WTC11 (cell line): Measurements from ENCODE around the gene CHN1. TPM values are rescaled to one million over a fixed set of nuclear protein-coding genes. Genes with fewer than 3 reads are reported as not detected.
A peak's percentile ranks its signal among the peaks of the same experiment; 100 is the strongest.

Experiments used
- ATAC-seq: fragments of 200-7000 bp; cut with Tn5 transposase; 2 replicates; pipeline ENCODE4 v1.10.0; 2021; ENCODE audit warnings: mild to moderate bottlenecking, moderate library complexity
- CTCF ChIA-PET: fragments of 300-600 bp; sonication (Branson Sonifier 250); formaldehyde crosslinking; loops from one replicate; lab custom pipeline; 2021; ENCODE audit warnings: antibody characterized with exemption; lab: Charles Lee
- POLR2A ChIA-PET: fragments of 350-600 bp; sonication (Branson Sonifier 250); formaldehyde crosslinking; loops from one replicate; lab custom pipeline; 2021; ENCODE audit warnings: antibody characterized with exemption; lab: Charles Lee
- DNase-seq: peaks from one replicate; pipeline ENCODE4 v3.0.0; 2021; ENCODE audit warnings: low spot score
- H3K27ac Mint-ChIP-seq: 2 replicates; pipeline ENCODE4 v1.8.0; 2021; ENCODE audit warnings: mixed read lengths
- H3K27me3 Mint-ChIP-seq: 2 replicates; pipeline ENCODE4 v1.8.0; 2021; ENCODE audit warnings: low read depth, mild to moderate bottlenecking, moderate library complexity, mixed read lengths
- H3K36me3 Mint-ChIP-seq: 2 replicates; pipeline ENCODE4 v1.8.0; 2021; ENCODE audit warnings: mixed read lengths
- H3K4me1 Mint-ChIP-seq: 2 replicates; pipeline ENCODE4 v1.8.0; 2022; ENCODE audit warnings: mixed read lengths
- H3K4me3 Mint-ChIP-seq: 2 replicates; pipeline ENCODE4 v1.8.0; 2021; ENCODE audit warnings: mild to moderate bottlenecking, moderate library complexity, mixed read lengths
- H3K9me3 Mint-ChIP-seq: 2 replicates; pipeline ENCODE4 v1.8.0; 2021; ENCODE audit warnings: mixed read lengths
- CDX4 ChIP-seq: fragments of 250-450 bp; sonication (Bioruptor Pico); IDR thresholded peaks from 2 replicates; pipeline ENCODE4 v1.9.0; 2021; ENCODE audit warnings: moderate library complexity, mild to moderate bottlenecking, inconsistent platforms, borderline replicate concordance
- CTCF ChIP-seq: fragments of 200-600 bp; IDR thresholded peaks from 2 replicates; pipeline ENCODE4 v1.8.0; 2022; ENCODE audit warnings: antibody characterized with exemption
- E2F1 ChIP-seq: sonication (generic); formaldehyde crosslinking; IDR thresholded peaks from 2 replicates; pipeline ENCODE4 v1.8.0; 2022; ENCODE audit warnings: mild to moderate bottlenecking, missing genetic modification reagents
- ERG ChIP-seq: fragments of 250-450 bp; sonication (Bioruptor Pico); IDR thresholded peaks from 2 replicates; pipeline ENCODE4 v1.8.0; 2021; ENCODE audit warnings: mild to moderate bottlenecking
- GABPB1 ChIP-seq: sonication (generic); formaldehyde crosslinking; IDR thresholded peaks from 2 replicates; pipeline ENCODE4 v1.8.1; 2023; ENCODE audit warnings: mild to moderate bottlenecking, missing genetic modification reagents
- GTF2I ChIP-seq: fragments of 250-450 bp; sonication (Bioruptor Pico); conservative IDR thresholded peaks from 2 replicates; pipeline ENCODE4 v1.4.0; 2021; ENCODE audit warnings: mild to moderate bottlenecking
- IRF1 ChIP-seq: sonication (generic); formaldehyde crosslinking; IDR thresholded peaks from 2 replicates; pipeline ENCODE4 v1.8.0; 2023; ENCODE audit warnings: missing genetic modification reagents
- MXD4 ChIP-seq: fragments of 250-450 bp; sonication (Bioruptor Pico); IDR thresholded peaks from 2 replicates; pipeline ENCODE4 v1.8.0; 2021; ENCODE audit warnings: mild to moderate bottlenecking, moderate library complexity, borderline replicate concordance
- SMAD3 ChIP-seq: sonication (generic); formaldehyde crosslinking; IDR thresholded peaks from 2 replicates; pipeline ENCODE4 v1.8.0; 2022; ENCODE audit warnings: missing genetic modification reagents, mild to moderate bottlenecking, borderline replicate concordance
- SOX15 ChIP-seq: fragments of 250-450 bp; sonication (Bioruptor Pico); IDR thresholded peaks from 2 replicates; pipeline ENCODE4 v1.9.0; 2021; ENCODE audit warnings: mild to moderate bottlenecking
- STAT6 ChIP-seq: sonication (generic); formaldehyde crosslinking; conservative IDR thresholded peaks from 2 replicates; pipeline ENCODE4 v1.8.1; 2023; ENCODE audit warnings: mild to moderate bottlenecking, low read depth, missing genetic modification reagents, moderate library complexity
- ZNF281 ChIP-seq: sonication (generic); formaldehyde crosslinking; IDR thresholded peaks from 2 replicates; pipeline ENCODE4 v1.8.0; 2023; ENCODE audit warnings: mild to moderate bottlenecking, missing genetic modification reagents
- ZNF532 ChIP-seq: fragments of 250-450 bp; sonication (Bioruptor Pico); IDR thresholded peaks from 2 replicates; pipeline ENCODE4 v1.9.0; 2021; ENCODE audit warnings: mild to moderate bottlenecking, borderline replicate concordance
- ZSCAN18 ChIP-seq: fragments of 250-450 bp; sonication (Bioruptor Pico); IDR thresholded peaks from 2 replicates; pipeline ENCODE4 v2.1.2; 2022; ENCODE audit warnings: mild to moderate bottlenecking, moderate library complexity
- total RNA-seq: library from RNA; stranded (reverse); gene quantifications from 3 replicates; pipeline ENCODE4 v1.2.3, GENCODE V29; 2021

Gene CHN1
- total RNA-seq, 1 experiment from 2014 or later, result 30.0 TPM

GRCh38 chr2:174762464-174762863, 242.7 kb downstream of the CHN1 start:
- no peak for ATAC-seq
- H3K27ac Mint-ChIP-seq, result no peak overlapping the region
- peaks cover 18% of the 10 kb centered on the region for H3K4me1 Mint-ChIP-seq
- TF ChIP-seq SOX15, result no peak
- TF ChIP-seq GABPB1 (CRISPR knock-in tag), result no peak
- no peak for TF ChIP-seq GTF2I (CRISPR knock-in tag)
- TF ChIP-seq ERG, result no peak
- TF ChIP-seq IRF1 (CRISPR knock-in tag), result no peak
- TF ChIP-seq E2F1 (CRISPR knock-in tag), result no peak
- TF ChIP-seq CTCF, result no peak
- no peak for TF ChIP-seq MXD4 (CRISPR knock-in tag)
- no peak for TF ChIP-seq CDX4 (CRISPR knock-in tag)
- TF ChIP-seq ZNF281 (CRISPR knock-in tag), result no peak
- no peak for TF ChIP-seq SMAD3 (CRISPR knock-in tag)
- H3K27me3 Mint-ChIP-seq, result no peaks in the 10 kb centered on the region
- no peaks in the 10 kb centered on the region for H3K36me3 Mint-ChIP-seq
- no peak overlapping the region for H3K4me3 Mint-ChIP-seq
- DNase-seq, result no peak
- POLR2A ChIA-PET, result no interaction called here
- CTCF ChIA-PET, result interaction anchor here (1.4 to 5.3 kb wide), 5 partner anchors 8 to 14 kb away, joined by 3 to 44 read pairs (median 7); no protein-coding TSS in a partner anchor
- H3K9me3 Mint-ChIP-seq, result no peaks in the 10 kb centered on the region

- no peaks in the 10 kb centered on the region for H3K27me3 Mint-ChIP-seq
- peaks cover 18% of the 10 kb centered on the region for H3K4me1 Mint-ChIP-seq
- no peak overlapping the region for H3K27ac Mint-ChIP-seq
- ATAC-seq (peak; percentile 63), DNase-seq (no peak)
- ChIA-PET CTCF (interaction anchor here (1.5 to 5.3 kb wide), 3 partner anchors 9 to 222 kb away, joined by 4 to 44 read pairs (median 13); no protein-coding TSS in a partner anchor), POLR2A (no interaction called here)
- H3K9me3 Mint-ChIP-seq, result no peaks in the 10 kb centered on the region
- no peaks in the 10 kb centered on the region for H3K36me3 Mint-ChIP-seq
- H3K4me3 Mint-ChIP-seq, result no peak overlapping the region
- TF ChIP-seq ZSCAN18 (CRISPR knock-in tag), result no peak
- no peak for TF ChIP-seq STAT6
- TF ChIP-seq ZNF532 (CRISPR knock-in tag), result no peak
- no peak for TF ChIP-seq ERG
Measured at GRCh38 chr2:174761837-174762236, 243.3 kb downstream of the CHN1 start.
